Epithelial cell of esophagus (primary cell): Measurements from ENCODE around the gene PIKFYVE.
"Not testable (repeated sequence)": the region's sequence is repeated elsewhere in the genome, so short reads cannot be mapped to it uniquely, and the experiment has no call there.

Experiments
- DNase-seq: peaks from one replicate; pipeline ENCODE4 v3.0.0; 2010; ENCODE audit warnings: low read depth
- H3K4me3 ChIP-seq: 2 replicates; pipeline ENCODE4 v1.5.1; 2011; ENCODE audit warnings: mild to moderate bottlenecking, low read length, control low read depth
- TF ChIP-seq, protein P1 (sequence below): IDR thresholded peaks from 2 replicates; pipeline ENCODE4 v1.5.1; 2011; ENCODE audit warnings: low read depth, mild to moderate bottlenecking, low read length, control low read depth, inconsistent platforms; ENCODE audit not compliant: insufficient read depth; ENCODE audit errors: missing control alignments

The PIKFYVE gene

DNA sequence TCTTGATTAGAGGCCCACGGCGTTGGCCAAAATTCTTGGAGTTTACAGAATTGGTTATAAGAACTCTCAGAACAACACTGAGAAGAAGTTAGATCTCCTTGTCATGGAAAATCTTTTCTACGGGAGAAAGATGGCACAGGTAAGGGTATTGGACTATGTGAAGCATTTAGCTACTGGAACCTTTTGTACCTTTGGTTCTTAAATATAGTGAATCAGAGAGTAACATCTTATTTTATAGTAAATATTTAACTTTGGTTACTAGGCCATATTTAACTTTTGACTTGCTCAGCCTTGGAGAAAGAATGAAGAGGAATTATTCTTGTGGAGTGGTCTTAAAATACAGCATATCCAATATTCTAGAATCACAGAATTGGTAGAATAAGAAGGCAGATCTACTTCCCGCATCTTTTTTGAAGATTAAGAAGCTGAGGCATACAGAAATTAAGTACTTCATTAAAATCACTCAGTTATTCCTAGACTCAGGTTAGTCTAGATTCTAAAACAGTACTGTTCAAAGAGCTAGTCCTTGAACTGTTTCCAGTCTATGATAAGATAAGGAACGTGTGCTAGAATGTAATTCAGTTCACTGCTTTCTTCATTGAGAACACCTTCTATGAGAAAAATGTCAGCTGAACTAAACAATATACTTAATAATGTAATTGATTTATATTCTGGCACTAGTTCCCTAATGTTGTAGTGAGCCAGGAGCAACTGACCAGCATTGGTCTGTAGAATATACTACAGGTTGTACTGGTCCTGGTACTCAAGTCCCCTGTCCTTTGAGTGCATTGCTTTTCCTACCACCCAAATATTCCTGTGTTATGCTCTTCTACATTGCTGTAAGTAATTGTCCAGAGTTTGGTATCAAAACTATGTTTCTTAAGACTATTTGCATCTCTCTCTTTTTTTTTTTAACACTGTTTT lies 86.9 kb downstream of the PIKFYVE start:
- DNase-seq = no peak
- TF ChIP-seq, protein P1, sequence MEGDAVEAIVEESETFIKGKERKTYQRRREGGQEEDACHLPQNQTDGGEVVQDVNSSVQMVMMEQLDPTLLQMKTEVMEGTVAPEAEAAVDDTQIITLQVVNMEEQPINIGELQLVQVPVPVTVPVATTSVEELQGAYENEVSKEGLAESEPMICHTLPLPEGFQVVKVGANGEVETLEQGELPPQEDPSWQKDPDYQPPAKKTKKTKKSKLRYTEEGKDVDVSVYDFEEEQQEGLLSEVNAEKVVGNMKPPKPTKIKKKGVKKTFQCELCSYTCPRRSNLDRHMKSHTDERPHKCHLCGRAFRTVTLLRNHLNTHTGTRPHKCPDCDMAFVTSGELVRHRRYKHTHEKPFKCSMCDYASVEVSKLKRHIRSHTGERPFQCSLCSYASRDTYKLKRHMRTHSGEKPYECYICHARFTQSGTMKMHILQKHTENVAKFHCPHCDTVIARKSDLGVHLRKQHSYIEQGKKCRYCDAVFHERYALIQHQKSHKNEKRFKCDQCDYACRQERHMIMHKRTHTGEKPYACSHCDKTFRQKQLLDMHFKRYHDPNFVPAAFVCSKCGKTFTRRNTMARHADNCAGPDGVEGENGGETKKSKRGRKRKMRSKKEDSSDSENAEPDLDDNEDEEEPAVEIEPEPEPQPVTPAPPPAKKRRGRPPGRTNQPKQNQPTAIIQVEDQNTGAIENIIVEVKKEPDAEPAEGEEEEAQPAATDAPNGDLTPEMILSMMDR = no peak
- H3K4me3 ChIP-seq = no peak overlapping the region

DNA sequence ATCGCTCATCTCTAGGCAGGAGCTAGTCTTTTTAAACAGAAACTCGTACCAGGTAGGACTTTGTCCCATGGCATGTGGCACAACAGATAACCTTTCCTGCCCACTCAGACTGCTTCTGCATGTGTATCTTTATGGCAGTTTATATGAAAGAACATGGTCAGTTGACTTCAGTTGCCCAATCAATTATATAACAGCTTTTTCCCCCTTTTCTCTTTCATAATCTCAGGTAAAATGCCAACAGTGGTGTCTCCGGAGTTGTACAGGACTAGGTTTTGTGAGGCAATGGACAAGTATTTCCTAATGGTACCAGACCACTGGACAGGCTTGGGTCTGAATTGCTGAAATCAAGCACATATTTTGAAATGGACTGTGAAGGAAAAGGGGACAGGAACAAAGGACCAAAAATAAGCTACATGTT lies 88.9 kb downstream of the PIKFYVE start:
- H3K4me3 ChIP-seq = no peak overlapping the region
- no peak for DNase-seq
- TF ChIP-seq, protein P1 = no peak

DNA sequence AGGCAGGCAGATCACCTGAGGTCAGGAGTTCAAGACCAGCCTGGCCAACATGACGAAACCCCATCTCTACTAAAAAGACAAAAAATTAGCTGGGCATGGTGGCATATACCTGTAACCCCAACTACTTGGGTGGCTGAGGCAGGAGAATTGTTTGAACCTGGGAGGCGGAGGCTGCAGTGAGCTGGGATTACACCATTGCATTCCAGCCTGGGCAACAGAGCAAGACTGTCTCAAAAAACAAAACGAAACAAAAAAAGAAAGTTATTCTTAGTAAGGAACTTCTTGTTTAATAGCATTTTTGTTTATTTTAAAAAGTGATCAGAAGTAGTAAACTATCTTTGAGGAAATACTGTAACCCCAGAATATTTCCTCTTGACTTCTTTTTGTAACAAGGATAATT lies 90.4 kb downstream of the PIKFYVE start:
- not testable (repeated sequence) for H3K4me3 ChIP-seq, DNase-seq

DNA sequence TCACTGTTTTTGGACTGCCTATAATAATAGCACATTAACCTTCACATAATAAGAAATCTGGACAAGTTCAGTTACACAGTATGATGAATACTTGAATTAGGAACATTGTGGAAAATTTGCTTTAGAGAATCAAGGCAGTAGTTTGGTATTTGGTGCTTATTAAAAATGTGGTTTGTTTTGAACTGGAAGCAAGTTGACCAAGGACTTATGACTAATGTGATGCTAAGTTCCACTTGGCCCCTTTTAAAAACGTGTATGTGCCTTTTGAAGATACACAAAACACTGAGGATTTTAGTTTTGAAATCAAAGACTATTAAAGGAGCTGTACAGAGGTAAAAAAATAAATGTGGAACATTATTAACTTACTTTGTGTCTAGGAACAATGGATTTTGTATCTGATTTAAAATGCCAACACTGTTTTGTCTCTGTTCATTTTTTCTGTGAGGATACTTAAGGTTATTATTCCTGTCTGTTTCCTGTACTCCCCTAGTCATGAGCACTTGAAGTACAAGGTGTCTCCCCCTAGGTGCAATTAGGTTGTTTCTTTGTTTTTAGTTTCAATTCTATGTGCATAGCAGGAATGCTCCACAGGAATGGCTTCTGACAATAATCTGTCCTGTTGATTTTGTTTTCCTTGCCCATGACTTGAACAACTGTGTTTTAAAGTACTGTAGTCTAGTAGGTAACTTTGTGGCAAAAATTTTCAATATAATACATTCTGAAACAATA lies 91.0 kb downstream of the PIKFYVE start:
- TF ChIP-seq, protein P1 = no peak
- no peak for DNase-seq
- H3K4me3 ChIP-seq = no peak overlapping the region

DNA sequence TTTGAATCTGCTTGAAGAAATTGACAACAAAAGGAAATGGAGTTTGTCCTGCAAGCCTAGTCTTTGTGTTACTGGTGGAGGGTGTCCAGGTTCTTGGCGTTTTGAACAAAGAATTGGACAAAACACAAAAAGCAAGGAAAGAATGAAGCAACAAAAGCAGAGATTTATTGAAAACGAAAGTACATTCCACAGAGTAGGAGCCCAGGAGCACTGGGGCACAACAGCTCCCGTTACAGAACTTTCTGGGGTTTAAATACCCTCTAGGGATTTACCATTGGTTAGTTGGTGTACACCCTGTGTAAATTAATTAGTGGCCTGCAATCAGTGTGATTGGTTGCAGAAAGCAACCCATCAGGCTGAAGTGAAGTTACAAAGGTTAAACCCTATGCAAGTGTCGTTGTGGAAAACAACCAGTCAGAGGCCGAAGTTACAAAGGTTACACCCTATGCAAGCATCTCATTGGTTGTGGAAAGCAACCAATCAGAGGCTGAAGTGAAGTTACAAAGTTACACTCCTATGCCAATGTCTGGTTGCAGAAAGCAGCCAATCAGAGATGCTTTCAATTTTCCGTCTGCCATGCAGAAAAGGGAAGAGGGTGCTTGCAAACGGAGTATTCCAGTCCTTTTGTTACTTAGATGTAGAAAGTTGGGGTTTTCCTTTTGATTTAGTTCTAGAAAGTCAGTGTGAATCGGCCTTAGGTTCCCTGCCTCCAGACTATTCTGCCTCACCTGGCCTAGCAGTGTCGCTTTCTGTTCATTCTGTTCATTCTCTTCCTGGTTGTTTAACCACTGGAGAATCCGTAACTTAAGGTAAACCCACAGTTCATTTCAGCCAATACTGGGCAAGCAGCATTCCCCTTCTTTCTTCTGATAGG lies 92.9 kb downstream of the PIKFYVE start:
- TF ChIP-seq, protein P1 = no peak
- H3K4me3 ChIP-seq = no peak overlapping the region
- DNase-seq = no peak

DNA sequence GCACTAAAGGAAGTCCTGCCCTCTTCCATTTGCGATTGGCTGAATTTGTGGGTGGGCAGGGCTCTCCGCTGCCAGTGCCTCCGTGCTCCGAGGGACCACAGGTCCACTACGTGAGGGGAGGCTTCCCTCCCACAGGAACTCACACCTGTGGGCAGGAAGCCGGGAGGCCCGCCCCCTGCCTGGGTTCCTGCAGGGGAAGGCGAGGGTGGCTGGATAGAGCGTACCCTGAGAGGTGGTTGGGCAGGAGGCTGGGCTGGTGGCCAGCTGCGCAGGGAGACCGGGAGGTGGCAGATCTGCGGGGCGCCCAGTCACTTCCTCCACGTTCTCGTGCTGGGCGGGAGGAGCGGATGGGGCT lies 93.6 kb downstream of the PIKFYVE start:
- TF ChIP-seq, protein P1 = no peak
- no peak for DNase-seq
- no peak overlapping the region for H3K4me3 ChIP-seq
